Endothelial cell of umbilical vein (primary cell): Measurements from ENCODE around the gene CHTF8.

ENCODE experiments used
- CTCF ChIP-seq, 2 donors: IDR thresholded peaks; 1 replicate in 1 of 2; 2 replicates in 1 of 2; pipeline ENCODE4 v1.5.1; 2011; ENCODE audit warnings: low read length in 2 of 2, mild to moderate bottlenecking in 2 of 2, moderate library complexity in 2 of 2, control low read depth in 1 of 2, inconsistent platforms in 1 of 2, low read depth in 1 of 2; ENCODE audit not compliant: insufficient read depth in 1 of 2; ENCODE audit errors: extremely low read depth in 1 of 2
- POLR2A ChIP-seq: IDR thresholded peaks from 2 replicates; pipeline ENCODE4 v1.6.1; 2012; ENCODE audit warnings: low read depth, mild to moderate bottlenecking, control low read depth, low read length

DNA sequence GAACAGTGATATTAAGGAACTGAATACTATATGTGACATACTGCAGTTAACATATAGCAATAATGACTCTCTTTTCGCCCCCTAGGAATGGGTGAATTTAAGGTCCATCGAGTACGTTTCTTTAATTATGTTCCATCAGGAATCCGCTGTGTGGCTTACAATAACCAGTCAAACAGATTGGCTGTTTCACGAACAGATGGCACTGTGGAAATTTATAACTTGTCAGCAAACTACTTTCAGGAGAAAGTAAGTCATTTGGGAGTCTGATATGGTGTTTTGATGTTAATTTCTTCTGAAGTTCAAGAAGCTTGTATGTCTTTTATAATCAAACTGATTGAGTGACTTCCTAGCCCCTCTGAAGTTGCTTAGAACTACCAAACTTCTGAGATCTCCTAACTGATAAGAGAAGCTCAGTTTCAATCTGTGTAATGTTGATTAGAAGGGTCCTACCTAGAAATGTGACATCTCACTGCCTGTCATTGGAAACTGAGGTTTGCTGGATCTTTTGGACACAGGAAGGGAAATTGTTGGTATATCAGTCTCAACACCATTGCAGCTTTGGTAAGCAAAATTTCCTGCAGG lies 1.1 kb upstream of the CHTF8 start:
- TF ChIP-seq POLR2A (no peak), CTCF (IDR thresholded peaks at IDR 0.05; ENCODE audit: extremely low read depth in 1 of 2, insufficient read depth in 1 of 2, low read depth in 1 of 2, low read length in 2 of 2) (no peak)
